Astrocyte (in vitro differentiated cells and primary cell): ENCODE data around the gene OSBPL5.

Experiments used
- EZH2 ChIP-seq: IDR thresholded peaks from 2 replicates; pipeline ENCODE4 v1.6.1; 2012; ENCODE audit warnings: mild to moderate bottlenecking, low read length, inconsistent platforms; ENCODE audit not compliant: insufficient read depth
- TF ChIP-seq, protein P1 (sequence below): IDR thresholded peaks from 2 replicates; pipeline ENCODE4 v1.5.1; 2011; ENCODE audit warnings: low read depth, mild to moderate bottlenecking, inconsistent platforms, low read length, moderate library complexity; ENCODE audit not compliant: insufficient read depth

DNA sequence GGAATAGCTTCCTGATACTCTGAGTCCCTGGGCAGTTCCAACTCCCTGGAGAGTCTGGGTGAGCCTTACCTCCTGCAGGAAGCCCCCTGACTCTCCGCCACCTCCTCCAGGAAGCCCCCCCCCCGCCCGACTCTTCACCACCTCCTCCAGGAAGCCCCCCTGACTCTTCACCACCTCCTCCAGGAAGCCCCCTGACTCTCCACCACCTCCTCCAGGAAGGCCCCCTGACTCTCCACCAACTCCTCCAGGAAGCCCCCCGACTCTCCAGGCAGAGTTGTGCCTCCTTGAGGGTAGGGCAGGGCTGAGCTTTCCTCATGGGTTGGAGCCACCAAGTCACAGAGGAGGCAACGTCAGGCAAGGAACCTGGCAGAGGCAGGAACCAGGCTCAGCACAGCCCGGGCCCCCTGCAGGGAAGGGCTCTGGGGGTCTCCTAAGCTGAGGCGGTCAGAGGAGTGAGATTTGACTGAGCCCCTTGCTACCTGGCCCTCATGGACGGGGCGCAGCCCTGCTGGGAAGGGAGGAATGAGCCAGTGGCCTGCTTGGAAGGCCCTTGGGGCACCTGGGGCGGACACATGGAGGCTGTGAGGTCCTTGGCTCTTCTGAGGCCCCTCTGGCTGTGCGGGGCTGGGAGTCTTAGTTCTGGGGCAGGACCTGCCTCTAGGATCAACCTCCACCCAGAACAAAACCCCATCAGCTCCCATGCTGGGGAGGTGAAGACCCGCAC, 35.4 kb upstream of the OSBPL5 start:
- TF ChIP-seq, protein P1, sequence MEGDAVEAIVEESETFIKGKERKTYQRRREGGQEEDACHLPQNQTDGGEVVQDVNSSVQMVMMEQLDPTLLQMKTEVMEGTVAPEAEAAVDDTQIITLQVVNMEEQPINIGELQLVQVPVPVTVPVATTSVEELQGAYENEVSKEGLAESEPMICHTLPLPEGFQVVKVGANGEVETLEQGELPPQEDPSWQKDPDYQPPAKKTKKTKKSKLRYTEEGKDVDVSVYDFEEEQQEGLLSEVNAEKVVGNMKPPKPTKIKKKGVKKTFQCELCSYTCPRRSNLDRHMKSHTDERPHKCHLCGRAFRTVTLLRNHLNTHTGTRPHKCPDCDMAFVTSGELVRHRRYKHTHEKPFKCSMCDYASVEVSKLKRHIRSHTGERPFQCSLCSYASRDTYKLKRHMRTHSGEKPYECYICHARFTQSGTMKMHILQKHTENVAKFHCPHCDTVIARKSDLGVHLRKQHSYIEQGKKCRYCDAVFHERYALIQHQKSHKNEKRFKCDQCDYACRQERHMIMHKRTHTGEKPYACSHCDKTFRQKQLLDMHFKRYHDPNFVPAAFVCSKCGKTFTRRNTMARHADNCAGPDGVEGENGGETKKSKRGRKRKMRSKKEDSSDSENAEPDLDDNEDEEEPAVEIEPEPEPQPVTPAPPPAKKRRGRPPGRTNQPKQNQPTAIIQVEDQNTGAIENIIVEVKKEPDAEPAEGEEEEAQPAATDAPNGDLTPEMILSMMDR = no peak
- no peak for TF ChIP-seq EZH2
